Effector memory CD4-positive, alpha-beta T cell (primary cell): Measurements from ENCODE around the gene LRRC27.

Source experiments
- DNase-seq, 3 donors: peaks; one replicate each; pipeline ENCODE4 v3.0.0-alpha.2; 2020
- H3K27ac ChIP-seq: 2 replicates; pipeline ENCODE4 v1.7.0; 2013; ENCODE audit warnings: mild to moderate bottlenecking, low read length, moderate library complexity; ENCODE audit not compliant: insufficient read depth, poor library complexity, severe bottlenecking
- H3K27me3 ChIP-seq: replicated peaks from 2 replicates; pipeline ENCODE4 v1.7.0; 2013; ENCODE audit warnings: mild to moderate bottlenecking, low read length; ENCODE audit not compliant: insufficient read depth, control insufficient read depth, poor library complexity, severe bottlenecking
- H3K36me3 ChIP-seq: 2 replicates; pipeline ENCODE4 v1.7.0; 2013; ENCODE audit warnings: mild to moderate bottlenecking, low read length, moderate library complexity; ENCODE audit not compliant: control insufficient read depth, insufficient read depth
- H3K4me1 ChIP-seq: 2 replicates; pipeline ENCODE4 v1.7.0; 2013; ENCODE audit warnings: low read length, mild to moderate bottlenecking; ENCODE audit not compliant: control insufficient read depth, insufficient read depth, poor library complexity, severe bottlenecking
- H3K4me3 ChIP-seq: 2 replicates; pipeline ENCODE4 v1.7.0; 2013; ENCODE audit warnings: low read length, low read depth, mild to moderate bottlenecking; ENCODE audit not compliant: insufficient read depth, poor library complexity, severe bottlenecking
- H3K9me3 ChIP-seq: 2 replicates; pipeline ENCODE4 v1.7.0; 2013; ENCODE audit warnings: mild to moderate bottlenecking, low read length, moderate library complexity; ENCODE audit not compliant: control insufficient read depth

LRRC27 gene

DNA sequence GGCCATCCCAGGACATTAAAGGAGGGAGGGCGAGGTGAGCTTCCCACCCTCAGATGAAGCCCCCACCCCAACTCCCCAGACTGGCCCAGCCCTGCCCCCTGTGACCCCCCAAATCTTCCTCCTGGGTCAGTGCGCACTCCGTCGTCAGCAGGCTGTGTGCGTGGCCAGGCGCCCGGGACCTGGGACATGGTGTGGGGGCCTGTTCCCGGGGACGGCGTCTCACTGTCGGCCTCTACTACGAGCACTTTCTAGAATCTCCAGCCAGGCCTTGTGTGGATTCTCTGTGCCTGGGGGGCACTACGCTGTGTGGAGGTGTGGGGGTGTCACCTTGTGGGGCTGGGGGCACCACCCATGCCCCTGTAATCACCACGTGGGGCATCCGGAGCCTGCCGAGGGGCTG, 74.8 kb downstream of the LRRC27 start:
- peaks cover 6% of the 10 kb centered on the region for H3K4me1 ChIP-seq

GRCh38 chr10:132407243-132407746, 75.3 kb downstream of the LRRC27 start:
- no peaks in the 10 kb centered on the region for H3K9me3 ChIP-seq
- H3K27ac ChIP-seq, result no peak overlapping the region
- H3K36me3 ChIP-seq, result peaks cover 20% of the 10 kb centered on the region
- DNase-seq, result no peak
- peaks cover 6% of the 10 kb centered on the region for H3K4me1 ChIP-seq
- H3K4me3 ChIP-seq, result no peak overlapping the region
- H3K27me3 ChIP-seq, result no peaks in the 10 kb centered on the region

More for the DNA sequence above, 74.8 kb downstream of the LRRC27 start:
- Histone ChIP-seq H3K9me3 (no peaks in the 10 kb centered on the region), H3K27ac (no peak overlapping the region), H3K36me3 (peaks cover 20% of the 10 kb centered on the region), H3K27me3 (no peaks in the 10 kb centered on the region), H3K4me3 (no peak overlapping the region)
- DNase-seq, result no peak

GRCh38 chr10:132407846-132408278, 75.9 kb downstream of the LRRC27 start:
- Histone ChIP-seq H3K9me3 (no peaks in the 10 kb centered on the region), H3K27ac (no peak overlapping the region), H3K27me3 (no peaks in the 10 kb centered on the region), H3K36me3 (peaks cover 20% of the 10 kb centered on the region), H3K4me1 (peaks cover 6% of the 10 kb centered on the region), H3K4me3 (no peak overlapping the region)
- DNase-seq, result no peak

- DNase-seq, result no peak
- Histone ChIP-seq H3K27ac (no peak overlapping the region), H3K9me3 (no peaks in the 10 kb centered on the region), H3K27me3 (no peaks in the 10 kb centered on the region), H3K36me3 (peaks cover 20% of the 10 kb centered on the region), H3K4me1 (peaks cover 6% of the 10 kb centered on the region), H3K4me3 (no peak overlapping the region)
These were observed 76.4 kb downstream of the LRRC27 start for GRCh38 chr10:132408367-132408781.

DNA sequence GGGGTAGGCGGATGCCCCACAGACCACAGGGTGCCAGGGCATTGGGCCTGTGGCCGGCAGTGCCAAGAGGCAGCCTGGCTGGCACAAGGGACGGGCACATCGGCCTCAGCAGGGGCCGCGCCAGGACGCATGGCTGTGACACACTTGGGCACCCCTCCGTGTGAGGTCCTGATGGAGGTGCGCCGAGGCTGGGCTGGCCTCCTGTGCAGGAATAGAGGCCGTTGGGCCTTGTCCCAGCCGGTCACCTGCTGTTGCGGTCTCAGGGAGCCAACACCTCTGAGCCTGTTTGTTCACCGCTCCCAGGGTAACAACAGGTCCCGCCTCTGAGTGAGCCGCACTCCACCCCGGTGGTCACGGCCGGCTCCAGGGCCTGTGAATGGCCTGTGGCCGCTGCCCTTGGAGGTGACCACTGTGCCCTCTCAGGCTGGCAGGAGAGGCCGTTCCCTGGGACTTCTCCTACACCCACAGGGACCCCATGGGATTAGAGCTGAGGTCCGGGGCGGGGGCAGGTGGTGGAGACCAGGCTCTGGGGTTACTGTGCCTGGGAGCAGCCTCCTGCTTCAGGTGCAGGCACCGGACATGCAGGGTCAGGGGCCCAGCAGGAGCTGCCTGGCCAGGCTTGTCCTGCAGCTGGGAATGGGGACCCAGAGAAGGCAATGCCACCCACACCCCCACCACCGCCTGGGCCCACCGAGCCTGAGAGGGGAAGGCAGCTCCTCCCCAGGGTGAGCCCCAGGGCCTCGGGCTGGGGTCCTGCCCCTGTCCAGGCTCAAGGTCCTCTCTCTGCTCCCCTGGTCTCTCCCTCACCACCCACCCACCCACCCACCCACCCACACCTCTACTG, 77.1 kb downstream of the LRRC27 start:
- no peak for DNase-seq
- Histone ChIP-seq H3K27ac (no peak overlapping the region), H3K36me3 (peaks cover 20% of the 10 kb centered on the region), H3K4me3 (no peak overlapping the region), H3K4me1 (peaks cover 6% of the 10 kb centered on the region), H3K9me3 (no peaks in the 10 kb centered on the region), H3K27me3 (no peaks in the 10 kb centered on the region)

GRCh38 chr10:132409667-132410028, 77.7 kb downstream of the LRRC27 start:
- no peak for DNase-seq
- Histone ChIP-seq H3K4me3 (no peak overlapping the region), H3K4me1 (peaks cover 6% of the 10 kb centered on the region), H3K9me3 (no peaks in the 10 kb centered on the region), H3K27ac (no peak overlapping the region), H3K27me3 (no peaks in the 10 kb centered on the region), H3K36me3 (peaks cover 20% of the 10 kb centered on the region)

- peaks cover 17% of the 10 kb centered on the region for H3K36me3 ChIP-seq
- H3K4me3 ChIP-seq, result no peak overlapping the region
- peaks cover 6% of the 10 kb centered on the region for H3K4me1 ChIP-seq
- no peaks in the 10 kb centered on the region for H3K9me3 ChIP-seq
- no peak overlapping the region for H3K27ac ChIP-seq
- no peaks in the 10 kb centered on the region for H3K27me3 ChIP-seq
- DNase-seq, result no peak
These were observed 78.2 kb downstream of the LRRC27 start for GRCh38 chr10:132410056-132410778.

DNA sequence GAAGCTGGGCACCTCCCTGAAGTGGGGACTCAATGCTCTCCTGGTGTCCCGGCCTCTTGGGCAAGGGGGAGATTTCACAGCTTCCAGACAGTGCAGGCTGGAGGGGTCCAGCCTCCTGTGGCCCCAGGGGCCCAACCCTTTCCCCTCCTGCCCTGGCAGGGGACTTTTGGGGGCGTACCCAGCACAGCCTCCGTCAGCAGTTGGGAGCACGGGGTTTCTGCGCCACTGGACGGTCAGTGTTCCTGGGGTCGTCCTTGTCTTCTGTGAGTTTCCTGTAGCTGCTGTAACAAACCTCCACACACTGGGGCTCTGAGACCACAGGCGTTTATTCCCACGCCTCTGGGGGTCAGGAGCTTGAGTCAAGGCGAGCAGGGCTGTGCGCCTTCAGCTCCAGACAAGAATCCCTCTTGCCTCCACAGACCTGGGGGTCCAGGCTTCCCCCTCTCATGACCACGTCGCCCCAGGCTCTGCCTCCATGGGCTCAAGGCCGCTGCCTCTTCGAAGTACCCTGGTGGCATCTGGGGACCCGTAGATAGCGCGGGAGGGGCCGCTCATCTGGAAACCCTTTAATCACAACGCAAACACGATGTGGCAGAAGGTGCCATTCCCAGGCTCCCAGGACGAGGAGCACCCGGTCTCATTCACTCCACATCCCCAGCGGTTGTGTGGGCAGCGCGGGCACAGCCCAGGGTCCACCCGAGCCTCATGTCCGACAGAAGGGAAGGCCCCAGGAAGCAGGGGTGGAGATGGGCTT, 79.0 kb downstream of the LRRC27 start:
- Histone ChIP-seq H3K4me1 (peaks cover 6% of the 10 kb centered on the region), H3K4me3 (no peak overlapping the region)

DNA sequence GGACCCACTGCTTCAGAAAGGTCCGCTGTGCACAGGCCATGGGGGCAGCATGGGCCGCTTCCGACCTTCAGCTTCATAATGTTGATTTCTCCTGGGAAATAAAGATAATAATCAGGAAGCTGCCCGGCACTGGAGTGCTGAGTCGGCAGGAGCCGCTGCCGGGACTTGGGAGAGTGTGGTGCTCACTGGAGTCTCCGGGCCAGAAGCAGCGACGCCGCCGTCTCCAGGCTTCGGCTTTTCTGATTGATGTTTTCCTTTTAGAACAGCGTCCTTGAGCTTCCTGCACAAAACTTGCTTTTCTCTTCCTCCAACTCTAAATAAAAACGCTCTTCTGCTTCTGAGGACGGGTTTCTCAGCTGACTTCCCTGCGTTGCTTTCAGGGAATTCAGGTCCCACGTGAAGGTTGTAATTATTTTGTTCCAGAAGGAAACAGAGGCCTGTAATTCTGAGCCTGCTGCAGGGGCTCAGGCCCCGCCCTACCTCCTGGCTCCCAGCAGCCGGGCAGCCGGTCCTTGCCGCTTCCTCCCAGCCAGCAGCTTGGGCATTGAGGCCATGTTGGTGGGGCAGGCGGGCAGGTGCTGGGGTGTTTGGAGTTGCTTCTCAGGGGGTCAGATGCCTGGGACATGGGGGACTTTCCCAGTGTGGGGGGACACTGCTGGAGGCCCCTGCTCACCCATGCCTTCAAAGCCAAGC, 79.7 kb downstream of the LRRC27 start:
- Histone ChIP-seq H3K9me3 (no peaks in the 10 kb centered on the region), H3K4me1 (peaks cover 6% of the 10 kb centered on the region), H3K4me3 (no peak overlapping the region), H3K27me3 (no peaks in the 10 kb centered on the region), H3K27ac (no peak overlapping the region), H3K36me3 (peaks cover 4% of the 10 kb centered on the region)
- no peak for DNase-seq

More for the DNA sequence above, 79.0 kb downstream of the LRRC27 start:
- H3K27ac ChIP-seq, result no peak overlapping the region
- no peaks in the 10 kb centered on the region for H3K27me3 ChIP-seq
- no peaks in the 10 kb centered on the region for H3K9me3 ChIP-seq
- H3K36me3 ChIP-seq, result peaks cover 9% of the 10 kb centered on the region
- no peak for DNase-seq
